GM10266 (cell line): Measurements from ENCODE around the gene TSPAN12.
A peak's percentile ranks its signal among the peaks of the same experiment; 100 is the strongest.
"Not testable (repeated sequence)": the region's sequence is repeated elsewhere in the genome, so short reads cannot be mapped to it uniquely, and the experiment has no call there.

ENCODE experiments used
- DNase-seq: peaks from one replicate; pipeline ENCODE4 v3.0.0; 2012; ENCODE audit errors: extremely low spot score
- CTCF ChIP-seq: IDR thresholded peaks from 2 replicates; pipeline ENCODE4 v1.5.1; 2012; ENCODE audit warnings: mild to moderate bottlenecking, low read depth; ENCODE audit not compliant: control insufficient read depth, insufficient read depth; ENCODE audit errors: missing control alignments

The TSPAN12 gene

DNA sequence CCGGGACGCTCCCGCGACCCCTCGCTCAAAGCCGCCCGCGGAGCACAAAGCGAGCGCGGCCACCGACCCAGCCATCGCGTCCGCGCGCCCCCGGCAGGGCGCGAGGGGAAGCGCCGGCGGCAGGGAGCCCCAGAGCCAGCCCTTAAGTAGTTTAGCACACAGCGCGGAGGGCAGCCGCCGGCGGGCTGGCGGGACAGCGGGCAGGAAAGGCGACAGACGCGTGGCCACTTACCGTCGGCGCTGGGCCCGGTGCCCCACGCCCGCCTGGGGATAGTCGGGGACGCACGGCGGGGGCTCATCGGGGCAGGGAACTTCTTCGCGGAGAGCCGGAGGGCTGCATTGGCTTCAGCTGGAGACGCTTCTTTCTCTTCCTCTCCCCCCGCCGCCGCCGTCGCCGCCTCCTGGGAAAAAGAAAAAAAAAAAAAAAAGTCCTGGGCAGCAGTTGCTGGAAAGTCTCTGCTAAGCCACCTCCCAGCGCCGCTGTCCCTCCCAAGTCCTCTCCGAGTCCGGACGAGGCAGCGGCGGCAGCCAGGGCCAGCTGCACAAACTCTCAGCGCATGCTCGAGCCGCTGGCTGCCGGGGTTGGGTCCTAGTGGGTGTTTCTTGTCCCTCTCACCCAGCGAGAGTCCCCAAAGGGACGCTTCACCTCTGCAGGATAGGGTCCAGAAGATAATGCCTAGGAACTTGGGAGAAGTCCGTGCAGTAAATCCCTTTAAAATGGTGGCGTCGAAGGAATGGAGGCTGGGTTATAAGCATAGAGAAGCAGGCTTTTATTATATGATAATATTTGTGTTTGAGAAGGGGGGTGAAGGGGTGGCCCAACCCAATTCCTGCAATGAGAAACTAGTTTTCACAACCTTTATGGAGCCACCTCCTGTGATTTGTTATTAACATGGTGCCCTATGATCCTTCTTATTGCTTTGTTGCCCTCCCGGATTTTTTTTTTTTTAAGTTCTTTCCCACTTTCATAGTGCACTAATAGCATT is at the start of gene TSPAN12:
Gene TSPAN12, minus strand, starts transcription at position 557 of the 986 bp plus-strand sequence. CDS start 1,381 bp downstream, outside the sequence.
- peak; percentile 82 for TF ChIP-seq CTCF
- DNase-seq, result peak; percentile 81

DNA sequence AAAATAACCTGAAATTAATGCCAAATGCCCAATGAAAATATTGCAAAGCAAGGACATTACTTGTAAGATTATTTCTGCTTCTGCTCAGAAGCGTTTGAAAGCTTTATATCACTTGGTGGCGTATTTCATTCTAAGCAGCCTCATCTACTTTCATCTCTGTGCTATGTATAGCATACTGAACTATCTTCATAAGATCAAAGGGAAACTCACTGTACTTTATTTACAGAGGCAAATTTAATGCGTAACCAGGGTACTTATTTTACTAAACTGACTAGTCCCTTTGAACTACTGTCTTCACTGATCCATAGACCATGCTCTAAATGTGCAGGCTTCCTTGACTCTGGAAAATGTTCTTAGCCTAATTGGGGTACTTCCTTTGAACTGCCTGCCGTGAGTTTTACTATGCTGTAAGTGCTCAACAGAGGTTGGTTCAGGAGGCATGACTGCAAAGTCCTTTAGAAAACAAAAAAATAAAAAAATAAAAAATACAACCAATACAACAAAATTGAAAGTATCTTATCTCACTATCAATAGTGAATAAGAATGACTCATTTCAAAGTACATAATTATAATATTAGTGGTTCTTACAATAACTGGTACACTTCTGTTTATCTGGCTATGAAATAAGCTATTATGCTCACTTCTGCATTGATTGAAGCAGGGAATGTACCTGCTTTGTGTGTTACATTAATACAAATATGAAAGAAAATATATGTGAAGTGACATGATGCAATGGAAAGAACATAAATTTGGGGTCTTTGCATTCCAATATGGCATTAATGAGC is 41.0 kb upstream of the TSPAN12 start:
- DNase-seq, result no peak
- TF ChIP-seq CTCF, result no peak

DNA sequence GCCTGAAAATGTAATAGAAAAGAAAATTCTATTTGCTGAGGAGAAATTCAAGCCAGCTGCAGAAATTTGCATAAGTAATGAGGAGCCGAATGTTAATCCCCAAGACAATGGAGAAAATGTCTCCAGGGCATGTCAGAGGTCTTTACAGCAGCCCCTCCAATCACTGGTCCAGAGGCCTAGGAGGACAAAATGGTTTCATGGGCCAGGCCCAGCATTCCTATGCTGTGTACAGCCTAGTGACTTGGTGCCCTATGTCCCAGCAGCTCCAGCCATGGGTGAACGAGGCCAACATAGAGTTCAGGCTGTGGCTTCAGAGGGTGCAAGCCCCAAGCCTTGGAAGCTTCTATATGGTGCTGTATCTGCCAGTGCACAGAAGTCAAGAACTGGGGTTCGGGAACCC is 37.3 kb upstream of the TSPAN12 start:
- not testable (repeated sequence) for DNase-seq

- DNase-seq, result not testable (repeated sequence)
These were observed 27.7 kb upstream of the TSPAN12 start for GRCh38 chr7:120885602-120886001.

- TF ChIP-seq CTCF, result no peak
- no peak for DNase-seq
These were observed 19.8 kb upstream of the TSPAN12 start for GRCh38 chr7:120877701-120878100.

GRCh38 chr7:120876922-120877321 is 19.0 kb upstream of the TSPAN12 start:
- DNase-seq, result no peak
- no peak for TF ChIP-seq CTCF

DNA sequence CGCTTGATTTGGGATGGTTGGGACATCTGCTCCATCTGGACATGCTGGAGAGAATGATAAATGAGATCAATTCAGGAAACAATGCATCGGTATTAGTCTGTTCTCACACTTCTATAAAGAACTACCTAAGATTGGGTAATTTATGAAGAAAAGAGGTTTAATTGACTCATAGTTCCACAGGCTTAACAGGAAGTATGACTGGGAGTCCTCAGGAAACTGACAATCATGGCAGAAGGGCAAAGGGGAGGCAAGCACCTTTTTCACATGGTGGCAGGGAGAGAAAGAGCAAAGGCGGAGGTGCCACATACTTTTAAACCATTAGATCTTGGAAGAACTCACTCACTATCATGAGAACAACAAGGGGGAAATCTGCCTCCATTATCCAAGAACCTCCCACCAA is 16.8 kb upstream of the TSPAN12 start:
- DNase-seq, result no peak
- TF ChIP-seq CTCF, result no peak

- no peak for DNase-seq
- TF ChIP-seq CTCF, result no peak
These were observed 16.1 kb upstream of the TSPAN12 start for GRCh38 chr7:120874016-120874415.
